ENCODE data around the gene HSF2BP. TPM values are rescaled to one million over a fixed set of nuclear protein-coding genes. Genes with fewer than 3 reads are reported as not detected.

Gene HSF2BP
- total and polyA plus RNA-seq, 2 of the 8 experiments (the other 6 are each of a cell fraction or from before 2014, with no cell fraction given), result 0.51 to 0.93 TPM

GRCh38 chr21:43596616-43597015 is 62.7 kb downstream of the HSF2BP start (continued):
- TF ChIP-seq CHD7 (IDR thresholded peaks at IDR 0.05; ENCODE audit: insufficient replicate concordance, low read length) (no peak), SP1 (IDR thresholded peaks at IDR 0.05; ENCODE audit: low read depth, low read length) (no peak), CEBPB (IDR thresholded peaks at IDR 0.05; ENCODE audit: low read depth, low read length) (no peak), TCF12 (IDR thresholded peaks at IDR 0.05; ENCODE audit: low read depth, low read length) (no peak), CBX8 (IDR thresholded peaks at IDR 0.05; ENCODE audit: borderline replicate concordance, low read depth, low read length) (no peak), ASH2L (IDR thresholded peaks at IDR 0.05; ENCODE audit: low read length) (no peak), TAF7 (optimal IDR thresholded peaks at IDR 0.05; ENCODE audit: borderline replicate concordance, low read depth, low read length) (no peak), RNF2 (IDR thresholded peaks at IDR 0.05; ENCODE audit: borderline replicate concordance, low read depth, low read length, missing control alignments, poor library complexity, severe bottlenecking) (no peak), SRF (IDR thresholded peaks at IDR 0.05; ENCODE audit: low read depth, low read length) (no peak), SIX5 (IDR thresholded peaks at IDR 0.05; ENCODE audit: low read depth, low read length) (no peak), TAF1 (IDR thresholded peaks at IDR 0.05; ENCODE audit: low read depth, low read length) (no peak), TBP (IDR thresholded peaks at IDR 0.05; ENCODE audit: low read depth, low read length) (no peak)
